H1 (cell line): ENCODE data around the gene AP5S1. TPM values are rescaled to one million over a fixed set of nuclear protein-coding genes. Genes with fewer than 3 reads are reported as not detected.

Experiments
- CTCF ChIA-PET: fragments of 300-600 bp; sonication (Branson Sonifier 250); formaldehyde crosslinking; loops from one replicate; lab custom pipeline; 2021; ENCODE audit not compliant: partially characterized antibody; lab: Charles Lee
- POLR2A ChIA-PET: fragments of 300-600 bp; sonication (Branson Sonifier 250); formaldehyde crosslinking; loops from one replicate; lab custom pipeline; 2021; ENCODE audit warnings: inconsistent platforms; ENCODE audit not compliant: partially characterized antibody; lab: Charles Lee
- DNase-seq, 2 experiments: peaks; one replicate each; pipeline versions ENCODE4 v3.0.0 to v3.0.0-alpha.2; 2010 to 2022; ENCODE audit warnings: low spot score in 2 of 2, low read depth in 1 of 2, mixed read lengths in 1 of 2
- FAIRE-seq: peaks from 2 replicates; lab custom pipeline; 2011; peaks lifted over from hg19 to GRCh38; lab: Jason Lieb, UNC
- H2AFZ ChIP-seq: 2 replicates; pipeline ENCODE4 v1.8.1; 2012; ENCODE audit warnings: low read length, inconsistent platforms
- H2AK5ac ChIP-seq: 2 replicates; pipeline ENCODE4 v1.6.1; 2013; ENCODE audit warnings: low read depth, low read length
- H2BK120ac ChIP-seq: replicated peaks from 2 replicates; pipeline ENCODE3; 2013; ENCODE audit warnings: low read depth, low read length, inconsistent platforms
- H2BK12ac ChIP-seq: 2 replicates; pipeline ENCODE4 v1.6.1; 2013; ENCODE audit warnings: low read depth, low read length
- H2BK15ac ChIP-seq: 2 replicates; pipeline ENCODE4 v1.6.1; 2013; ENCODE audit warnings: low read length
- H2BK20ac ChIP-seq: 2 replicates; pipeline ENCODE4 v1.6.1; 2013; ENCODE audit warnings: low read length
- H2BK5ac ChIP-seq: 2 replicates; pipeline ENCODE4 v1.6.1; 2013; ENCODE audit warnings: low read depth, low read length
- H3K14ac ChIP-seq: 2 replicates; pipeline ENCODE4 v1.6.1; 2013; ENCODE audit warnings: inconsistent platforms; ENCODE audit not compliant: insufficient read length
- H3K18ac ChIP-seq: 2 replicates; pipeline ENCODE4 v1.6.1; 2013; ENCODE audit warnings: low read length; ENCODE audit errors: extremely low read depth
- H3K23ac ChIP-seq: 2 replicates; pipeline ENCODE4 v1.6.1; 2013; ENCODE audit warnings: inconsistent platforms; ENCODE audit not compliant: insufficient read length
- H3K23me2 ChIP-seq: 2 replicates; pipeline ENCODE4 v1.6.1; 2013; ENCODE audit warnings: low read depth, low read length
- H3K27ac ChIP-seq: 2 replicates; pipeline ENCODE4 v1.6.1; 2011; ENCODE audit warnings: low read depth, low read length, inconsistent platforms
- H3K27me3 ChIP-seq, 4 experiments: replicated peaks in 1 of 4; 1 replicate in 1 of 4; 2 replicates in 3 of 4; pipeline versions ENCODE4 v1.6.1 to v1.8.1; 2011 to 2013; ENCODE audit warnings: low read length in 3 of 4, mild to moderate bottlenecking in 3 of 4, inconsistent platforms in 2 of 4, mixed read lengths in 2 of 4, moderate library complexity in 1 of 4; ENCODE audit not compliant: control insufficient read depth in 3 of 4, insufficient read depth in 3 of 4; ENCODE audit errors: extremely low read depth in 1 of 4
- H3K36me3 ChIP-seq, 4 experiments: 2 replicates each; pipeline versions ENCODE4 v1.6.1 to v1.8.1; 2011 to 2013; ENCODE audit warnings: mild to moderate bottlenecking in 4 of 4, low read length in 3 of 4, moderate library complexity in 2 of 4, control low read depth in 1 of 4, inconsistent platforms in 1 of 4; ENCODE audit not compliant: insufficient read depth in 4 of 4, control insufficient read depth in 2 of 4
- H3K4ac ChIP-seq: replicated peaks from 2 replicates; pipeline ENCODE3; 2013; ENCODE audit warnings: low read length, low read depth, mixed read lengths, inconsistent platforms; ENCODE audit not compliant: insufficient read length
- H3K4me1 ChIP-seq, 4 experiments: replicated peaks in 1 of 4; 1 replicate in 1 of 4; 2 replicates in 3 of 4; pipeline versions ENCODE4 v1.6.1 to v1.8.1; 2011 to 2013; ENCODE audit warnings: low read length in 3 of 4, inconsistent platforms in 2 of 4, mixed read lengths in 1 of 4; ENCODE audit not compliant: insufficient read depth in 4 of 4, control insufficient read depth in 3 of 4
- H3K4me2 ChIP-seq, 2 experiments: 2 replicates each; pipeline versions ENCODE4 v1.6.1 to v1.8.1; 2011 to 2013; ENCODE audit warnings: low read depth in 2 of 2, low read length in 2 of 2, control low read depth in 1 of 2, inconsistent platforms in 1 of 2, mild to moderate bottlenecking in 1 of 2; ENCODE audit not compliant: insufficient read depth in 1 of 2
- H3K4me3 ChIP-seq, 4 experiments: fragments of 200-600, 300-600 bp in 1 of 4; sonication (generic), shearing (Covaris generic), sonication (Bioruptor Twin) in 1 of 4; 2 replicates each; pipeline versions ENCODE4 v1.5.1 to v1.8.1; 2011 to 2016; ENCODE audit warnings: low read length in 4 of 4, low read depth in 3 of 4, control low read depth in 2 of 4, inconsistent platforms in 2 of 4, mild to moderate bottlenecking in 2 of 4, mixed read lengths in 1 of 4, moderate library complexity in 1 of 4; ENCODE audit not compliant: insufficient read depth in 2 of 4; ENCODE audit errors: extremely low read depth in 1 of 4
- H3K56ac ChIP-seq: replicated peaks from 2 replicates; pipeline ENCODE3; 2013; ENCODE audit warnings: low read depth, mild to moderate bottlenecking, mixed read lengths, low read length, inconsistent platforms; ENCODE audit not compliant: insufficient read length
- H3K79me1 ChIP-seq: 2 replicates; pipeline ENCODE4 v1.6.1; 2013; ENCODE audit warnings: low read depth, low read length, control low read depth
- H3K79me2 ChIP-seq, 2 experiments: 2 replicates each; pipeline versions ENCODE4 v1.6.1 to v1.8.1; 2012 to 2013; ENCODE audit warnings: low read length in 2 of 2, mild to moderate bottlenecking in 2 of 2, inconsistent platforms in 1 of 2; ENCODE audit not compliant: insufficient read depth in 2 of 2, control insufficient read depth in 1 of 2
- H3K9ac ChIP-seq, 4 experiments: replicated peaks in 1 of 4; 1 replicate in 1 of 4; 2 replicates in 3 of 4; pipeline versions ENCODE4 v1.6.1 to v1.8.1; 2011 to 2013; ENCODE audit warnings: low read depth in 3 of 4, low read length in 3 of 4, control low read depth in 2 of 4, mild to moderate bottlenecking in 2 of 4, moderate library complexity in 2 of 4, inconsistent platforms in 1 of 4; ENCODE audit errors: extremely low read depth in 1 of 4
- H3K9me3 ChIP-seq, 2 experiments: 2 replicates each; pipeline versions ENCODE4 v1.6.1 to v1.8.1; 2012 to 2013; ENCODE audit warnings: mild to moderate bottlenecking in 2 of 2, moderate library complexity in 2 of 2, control low read depth in 1 of 2, inconsistent platforms in 1 of 2, low read depth in 1 of 2, low read length in 1 of 2, mixed read lengths in 1 of 2; ENCODE audit not compliant: insufficient read depth in 2 of 2
- H4K20me1 ChIP-seq, 2 experiments: replicated peaks in 1 of 2; 2 replicates each; pipeline versions ENCODE3 to v1.8.1; 2011 to 2013; ENCODE audit warnings: inconsistent platforms in 2 of 2, low read length in 2 of 2, mild to moderate bottlenecking in 1 of 2; ENCODE audit not compliant: insufficient read depth in 2 of 2, control insufficient read depth in 1 of 2
- H4K5ac ChIP-seq: 2 replicates; pipeline ENCODE4 v1.6.1; 2013; ENCODE audit warnings: low read length, low read depth, mixed read lengths, inconsistent platforms; ENCODE audit not compliant: insufficient read length
- H4K8ac ChIP-seq: 2 replicates; pipeline ENCODE4 v1.8.0; 2013; ENCODE audit warnings: mild to moderate bottlenecking, moderate library complexity, low read length, inconsistent platforms; ENCODE audit not compliant: insufficient read depth; ENCODE audit errors: extremely low read depth
- H4K91ac ChIP-seq: replicated peaks from 2 replicates; pipeline ENCODE3; 2013; ENCODE audit warnings: low read length, mixed read lengths, inconsistent platforms; ENCODE audit not compliant: insufficient read length
- ASH2L ChIP-seq: fragments of 200-600, 300-600 bp; sonication (generic); IDR thresholded peaks from one replicate; pipeline ENCODE4 v1.7.1; 2017; ENCODE audit warnings: low read length
- CTBP2 ChIP-seq: IDR thresholded peaks from 2 replicates; pipeline ENCODE4 v1.7.0; 2011; ENCODE audit warnings: borderline replicate concordance, mild to moderate bottlenecking, moderate library complexity, mixed read lengths, low read length; ENCODE audit not compliant: insufficient read depth, insufficient read length
- GABPA ChIP-seq: IDR thresholded peaks from 2 replicates; pipeline ENCODE4 v1.6.1; 2011; ENCODE audit warnings: mild to moderate bottlenecking, low read length, moderate library complexity, borderline replicate concordance; ENCODE audit not compliant: insufficient read depth
- SAP30 ChIP-seq: fragments of 300-600 bp; sonication (generic); IDR thresholded peaks from 2 replicates; pipeline ENCODE4 v1.7.1; 2012; ENCODE audit warnings: low read length, moderate library complexity, mild to moderate bottlenecking, inconsistent platforms; ENCODE audit not compliant: insufficient read depth, insufficient replicate concordance
- SP4 ChIP-seq: IDR thresholded peaks from 2 replicates; pipeline ENCODE4 v1.6.1; 2012; ENCODE audit warnings: low read length, inconsistent platforms
- TBP ChIP-seq: IDR thresholded peaks from 2 replicates; pipeline ENCODE4 v1.6.1; 2011; ENCODE audit warnings: low read depth, low read length, improper control_type of control experiment
- WGBS, 2 experiments: shearing (Covaris generic) in 1 of 2; methylation state at CpG; one replicate each; pipeline versions ENCODE4 v1.1.6 to v1.1.7; 2013 to 2015; ENCODE audit warnings: low lambda C conversion rate in 2 of 2, mixed read lengths in 2 of 2, inconsistent platforms in 1 of 2, low coverage in 1 of 2, missing lambda C conversion rate in 1 of 2; ENCODE audit not compliant: insufficient replicate concordance in 2 of 2, insufficient coverage in 1 of 2, insufficient read length in 1 of 2; ENCODE audit errors: extremely low coverage in 1 of 2, missing lambda C conversion rate in 1 of 2; 5-methylcytosine and 5-hydroxymethylcytosine counted together
- polyA plus RNA-seq, 7 experiments: library from polyadenylated mRNA; depleted of rRNA in 3 of 7; stranded (reverse) in 5 of 7; unstranded in 2 of 7; fragments of >200 nt in 5 of 7; fragments of 200-250 nt in 2 of 7; gene quantifications; 1 replicate in 5 of 7; 2 replicates in 1 of 7; 4 replicates in 1 of 7; pipeline versions ENCODE4 v1.2.1 to v1.2.3, GENCODE V29; 2011 to 2013; ENCODE audit warnings: missing spikeins in 2 of 7, mixed read lengths in 2 of 7
- total RNA-seq: library from RNA; stranded (reverse); fragmentation: NEBNext Ultra II Directional; extraction: Animal tissue kit (Norgen Biotek cat#: 25700); gene quantifications from 2 replicates; pipeline ENCODE4 v1.2.1, GENCODE V29; 2021

AP5S1 gene
- total and polyA plus RNA-seq, 2 of the 8 experiments (the other 6 are each of a cell fraction or from before 2014, with no cell fraction given) = 3.3 to 3.7 TPM

DNA sequence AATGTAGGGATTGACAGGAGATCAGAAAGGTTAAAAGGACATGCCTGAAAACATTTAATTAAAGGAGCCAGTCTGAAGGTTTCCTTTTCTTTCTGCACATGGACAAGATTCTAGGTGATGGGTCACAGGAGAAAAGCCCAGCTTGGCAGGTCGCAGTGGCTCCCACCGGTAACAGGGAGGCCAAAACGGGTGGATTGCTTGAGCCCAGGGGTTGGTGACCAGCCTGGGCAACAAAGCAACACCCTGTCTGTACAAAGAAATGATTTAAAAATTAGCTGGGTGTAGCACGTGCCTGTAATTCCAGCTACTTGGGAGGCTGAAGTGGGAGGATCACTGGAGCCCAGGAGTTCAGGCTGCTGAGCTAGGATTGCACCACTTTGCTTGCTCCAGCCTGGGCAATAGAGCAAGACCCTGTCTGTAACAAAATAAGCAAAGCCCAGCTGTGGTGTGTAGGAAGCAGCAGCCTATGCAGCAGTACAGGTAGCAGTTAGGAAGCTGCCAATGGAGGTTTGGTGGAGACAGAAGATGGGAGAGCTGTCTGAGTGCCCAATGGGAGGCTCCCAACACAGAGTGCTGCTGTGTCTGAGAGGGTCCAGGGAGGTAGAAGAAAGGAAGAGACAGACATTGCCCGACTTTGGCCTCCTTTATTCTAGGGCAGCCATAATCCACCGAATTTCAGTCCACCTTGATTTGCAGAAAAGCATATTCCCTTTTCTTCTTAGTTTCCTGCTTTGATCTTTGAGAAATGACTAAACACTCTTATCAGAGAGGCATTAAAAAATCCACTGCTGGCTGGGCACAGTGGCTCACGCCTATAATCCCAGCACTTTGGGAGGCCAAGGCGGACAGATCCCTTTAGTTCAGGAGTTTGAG is 7.1 kb upstream of the AP5S1 start:
- POLR2A ChIA-PET = interaction anchor here (0.6 to 2.2 kb wide), 2 partner anchors 13 to 601 kb away, joined by 3 to 6 read pairs; no protein-coding TSS in a partner anchor
- CTCF ChIA-PET = interaction anchor here (0.6 to 10.6 kb wide), 9 partner anchors 12 to 259 kb away, joined by 3 to 128 read pairs (median 4); partner anchors contain the start of genes ADISSP, CENPB and SPEF1
- H3K36me3 ChIP-seq = no peaks in the 10 kb centered on the region

More for the DNA sequence above, 7.1 kb upstream of the AP5S1 start:
- no peak overlapping the region for H3K23ac ChIP-seq
- H3K27ac ChIP-seq = no peak overlapping the region
- no peak overlapping the region for H2BK120ac ChIP-seq
- H2BK5ac ChIP-seq = no peak overlapping the region
- no peak overlapping the region for H3K14ac ChIP-seq
- H3K4me1 ChIP-seq = peaks cover 0 to 7% (median 2%) of the 10 kb centered on the region in 4 experiments; a peak in 2 of 7 replicates
- H2BK15ac ChIP-seq = no peak overlapping the region
- H3K9me3 ChIP-seq = no peaks in the 10 kb centered on the region
- H3K27me3 ChIP-seq = no peaks in the 10 kb centered on the region
- H4K5ac ChIP-seq = no peak overlapping the region
- FAIRE-seq = no peak
- no peak for DNase-seq
- H2AFZ ChIP-seq = no peak overlapping the region
- no peak overlapping the region; the same call in 1 of the 2 replicates for H3K18ac ChIP-seq
- H4K91ac ChIP-seq = no peak overlapping the region
- H4K20me1 ChIP-seq = no peaks in the 10 kb centered on the region
- no peaks in the 10 kb centered on the region for H3K79me1 ChIP-seq
- no peak overlapping the region for H4K8ac ChIP-seq
- H3K4ac ChIP-seq = no peak overlapping the region
- H3K79me2 ChIP-seq = no peaks in the 10 kb centered on the region
- no peak overlapping the region for H2AK5ac ChIP-seq
- no peak overlapping the region for H3K56ac ChIP-seq
- no peak overlapping the region for H3K4me2 ChIP-seq
- no peak for TF ChIP-seq CTBP2
- TF ChIP-seq GABPA = no peak
- TF ChIP-seq SP4 = no peak
- no peak for TF ChIP-seq TBP
- TF ChIP-seq ASH2L = no peak
- no peak for TF ChIP-seq SAP30
- H3K23me2 ChIP-seq = no peaks in the 10 kb centered on the region
- no peak overlapping the region for H3K9ac ChIP-seq
- no peak overlapping the region for H2BK20ac ChIP-seq
- 87% methylated on average over 8 of the region's 8 CpGs; no CpG with 5 or more reads in 1 of the 2 experiments for WGBS, 2 experiments
- no peak overlapping the region for H2BK12ac ChIP-seq
- no peak overlapping the region for H3K4me3 ChIP-seq
